Measurements from ENCODE around the gene DRICH1.
A peak's percentile ranks its signal among the peaks of the same experiment; 100 is the strongest.
"Not testable (repeated sequence)": the region's sequence is repeated elsewhere in the genome, so short reads cannot be mapped to it uniquely, and the experiment has no call there.

Gene DRICH1

DNA sequence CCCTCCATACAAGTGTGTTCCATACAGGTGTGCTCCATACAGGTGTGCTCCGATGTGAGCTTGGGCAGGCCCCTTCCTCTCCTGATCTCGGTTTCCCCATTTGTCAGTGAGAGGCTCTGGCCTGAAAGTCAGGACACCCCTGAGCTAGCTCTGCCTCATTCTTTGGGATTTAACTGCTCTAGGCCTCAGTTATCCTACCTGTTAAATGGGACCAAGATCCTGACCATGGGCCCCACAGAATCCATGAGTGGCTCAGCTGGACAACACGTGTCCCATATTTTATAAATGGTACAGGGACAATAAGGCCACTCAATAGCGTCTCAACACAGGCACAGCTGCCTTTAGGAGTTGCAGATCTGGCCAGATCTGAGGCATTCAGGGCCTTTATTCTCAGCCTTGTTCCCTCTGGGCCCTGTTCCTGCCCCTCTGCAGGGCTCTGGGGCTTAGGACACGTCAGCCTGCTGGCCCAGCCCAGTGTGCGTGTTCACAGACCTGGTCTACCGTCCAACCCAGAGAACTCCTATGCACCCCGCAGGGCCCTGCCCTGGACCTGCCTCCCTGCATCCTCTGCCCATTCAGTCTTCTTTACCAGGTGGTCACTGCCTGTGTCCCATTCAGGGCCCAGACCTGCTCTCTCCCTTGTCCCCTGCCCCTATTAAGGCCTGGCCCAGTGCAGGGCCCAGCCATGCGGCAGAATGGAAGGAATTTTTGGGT is 33.2 kb downstream of the DRICH1 start:
- no peak for DNase-seq (ENCODE audit: low read depth, low spot score)

DNA sequence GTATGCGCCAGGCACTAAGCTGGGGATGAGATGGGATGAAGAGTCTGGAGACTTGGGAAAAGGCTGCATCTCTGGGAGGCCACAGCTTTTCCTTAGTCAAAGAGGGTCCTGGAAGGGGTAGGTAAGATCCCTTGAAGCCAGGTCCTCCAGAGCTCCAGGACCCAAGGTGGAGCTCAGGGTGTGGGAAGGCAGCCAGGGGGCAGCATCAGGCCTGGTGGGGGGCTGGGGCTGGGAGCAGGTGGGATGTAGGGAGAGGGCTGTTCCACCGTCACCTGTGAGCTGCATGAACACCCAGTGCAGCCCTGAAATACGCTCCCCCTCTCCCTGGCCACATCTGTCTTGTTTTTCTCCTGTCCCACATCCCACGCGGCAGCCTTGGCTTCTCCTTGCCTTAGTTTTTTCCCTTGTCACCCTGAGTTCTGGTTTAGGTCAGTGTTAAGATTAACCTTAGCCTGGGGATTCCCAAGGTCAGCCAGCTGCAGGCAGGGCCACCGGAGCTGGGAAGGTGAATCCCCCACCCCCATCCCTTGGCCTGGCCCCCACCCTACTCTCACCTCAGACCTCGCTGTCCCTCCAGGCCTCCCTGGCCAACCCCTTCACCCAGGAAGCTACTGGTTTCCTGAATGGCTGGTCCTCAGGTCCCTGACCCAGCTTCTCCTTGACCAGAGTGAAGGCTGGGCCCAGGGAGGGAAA is 34.4 kb downstream of the DRICH1 start:
- DNase-seq (ENCODE audit: low read depth, low spot score): not testable (repeated sequence)

DNA sequence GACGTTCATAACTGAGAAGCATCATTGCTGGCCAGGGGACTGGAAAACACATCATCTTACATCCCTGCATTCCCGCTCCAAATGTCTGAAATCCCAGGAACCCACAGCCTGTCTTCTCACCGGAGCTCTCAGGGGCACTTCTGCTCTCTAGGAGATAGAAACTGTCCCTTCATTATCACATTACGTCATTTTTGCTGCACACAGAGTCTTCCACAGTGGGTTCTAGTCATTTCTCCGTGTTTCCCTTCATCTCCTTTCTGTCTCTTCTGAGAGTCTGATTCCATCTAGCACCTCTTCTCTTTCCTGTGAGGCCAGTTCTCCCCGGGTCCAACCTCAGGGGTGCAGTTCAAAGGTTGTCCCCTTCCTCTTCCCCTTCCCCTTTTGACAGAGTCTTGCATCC is 36.2 kb downstream of the DRICH1 start:
- not testable (repeated sequence) for DNase-seq (ENCODE audit: low read depth, low spot score)

DNA sequence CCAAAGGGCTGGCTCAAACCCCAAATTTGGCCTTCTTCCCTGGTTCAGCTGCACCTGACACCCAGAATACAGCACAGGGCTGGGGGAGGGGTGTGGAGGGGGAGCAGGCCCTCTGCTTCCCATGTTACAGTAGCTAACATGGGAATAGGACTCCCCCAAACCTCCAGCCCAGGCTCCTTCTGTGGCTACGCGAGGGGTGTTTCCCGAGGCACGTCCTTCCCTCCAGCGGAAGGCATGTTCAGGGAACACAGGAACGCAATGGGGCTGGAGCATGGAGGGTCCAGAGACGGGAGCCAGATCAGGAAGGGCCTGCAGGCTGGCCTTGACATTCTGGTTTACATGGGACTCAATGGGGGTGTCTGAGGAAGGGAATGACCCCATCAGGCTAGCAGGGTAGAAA is 40.3 kb downstream of the DRICH1 start:
- no peak for DNase-seq (ENCODE audit: low read depth, low spot score)

DNA sequence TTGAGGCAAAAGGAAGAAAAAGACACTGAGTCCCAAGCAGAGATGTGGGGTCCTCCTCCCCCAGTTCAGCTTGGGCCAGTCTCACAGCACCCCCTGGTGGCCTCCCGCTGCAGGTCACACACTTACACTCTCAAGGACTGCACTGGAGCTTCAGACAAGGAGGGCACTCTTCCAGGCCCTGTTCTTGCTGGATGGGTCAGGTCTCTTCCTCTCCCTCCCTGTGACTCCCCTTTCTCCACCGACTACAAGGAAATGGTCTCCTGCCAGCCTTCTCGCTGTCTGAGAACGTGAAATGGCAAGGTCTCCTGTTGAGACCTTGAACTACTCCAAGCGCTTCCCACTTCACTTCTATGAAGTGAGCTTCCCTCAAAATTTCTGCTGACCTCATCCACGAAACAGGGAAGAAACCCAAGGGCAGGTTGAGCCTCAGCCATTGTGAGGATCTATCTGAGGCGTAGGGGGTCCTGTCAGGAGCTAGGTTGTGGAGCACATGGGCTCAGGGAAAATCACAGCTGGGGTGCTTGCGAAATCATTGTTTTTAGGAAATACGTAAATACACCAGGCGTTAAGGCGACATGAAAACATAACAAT is 40.8 kb downstream of the DRICH1 start:
- peak; percentile 48 for DNase-seq (ENCODE audit: low read depth, low spot score)

DNA sequence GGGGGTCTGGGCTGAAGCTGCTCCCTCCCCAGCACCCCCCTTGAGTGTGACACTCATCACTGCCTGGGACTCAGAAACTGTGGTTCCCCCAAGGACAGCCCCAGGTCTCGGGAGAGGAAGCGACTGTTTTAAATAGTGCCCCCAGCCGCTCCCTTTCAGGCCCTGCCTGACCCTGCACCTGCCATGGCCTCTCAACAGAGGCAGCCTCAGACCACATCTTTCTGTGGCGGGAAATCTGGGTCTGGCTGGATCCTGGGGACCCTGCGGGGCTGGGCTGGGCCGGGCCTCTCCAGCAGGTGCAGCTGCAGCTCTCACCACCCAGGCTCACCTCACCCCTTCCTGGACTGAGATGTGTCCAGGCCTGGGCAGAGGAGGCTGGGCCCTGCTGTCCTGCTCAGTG is 48.3 kb downstream of the DRICH1 start:
- no peak for DNase-seq (ENCODE audit: low read depth, low spot score)

DNA sequence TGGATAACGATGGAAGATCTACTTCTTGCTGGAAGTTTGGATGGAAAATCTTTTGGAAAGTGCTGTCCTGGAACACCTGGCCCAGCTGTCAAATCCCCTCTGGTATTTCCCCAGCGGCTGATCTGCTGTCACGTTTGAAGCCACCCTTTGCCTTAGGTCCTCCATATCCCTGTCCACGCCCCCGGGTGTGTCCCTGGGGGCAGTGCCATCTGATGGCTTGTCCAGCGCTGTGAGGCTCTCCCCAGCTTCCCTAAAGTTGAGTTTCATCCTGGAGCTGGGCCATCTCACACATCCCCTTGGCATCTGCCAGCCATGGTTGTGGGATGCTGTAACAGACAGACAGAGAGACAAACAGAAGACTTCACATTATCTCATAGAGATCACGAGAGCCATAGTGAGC is 49.0 kb downstream of the DRICH1 start:
- no peak for DNase-seq (ENCODE audit: low read depth, low spot score)

DNA sequence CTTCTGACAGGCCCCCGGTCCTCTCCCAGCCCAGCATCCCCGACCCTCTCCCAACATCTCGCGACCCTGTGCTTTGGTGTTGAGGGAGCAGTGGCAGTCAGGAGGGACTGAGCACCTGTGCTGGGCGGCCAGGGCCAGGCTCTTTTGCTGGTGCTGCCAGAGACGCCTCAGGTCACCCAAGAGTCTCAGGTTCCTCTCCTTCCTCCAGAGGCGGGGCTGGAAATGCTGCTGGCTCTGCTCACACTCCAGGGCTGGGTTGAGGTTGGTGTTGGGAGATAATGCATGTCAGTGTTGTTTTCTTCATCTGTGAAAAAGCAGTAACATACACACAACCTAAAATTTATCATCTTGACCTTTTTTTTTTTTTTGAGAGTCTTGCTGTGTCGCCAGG is 50.9 kb downstream of the DRICH1 start:
- DNase-seq (ENCODE audit: low read depth, low spot score): no peak

DNA sequence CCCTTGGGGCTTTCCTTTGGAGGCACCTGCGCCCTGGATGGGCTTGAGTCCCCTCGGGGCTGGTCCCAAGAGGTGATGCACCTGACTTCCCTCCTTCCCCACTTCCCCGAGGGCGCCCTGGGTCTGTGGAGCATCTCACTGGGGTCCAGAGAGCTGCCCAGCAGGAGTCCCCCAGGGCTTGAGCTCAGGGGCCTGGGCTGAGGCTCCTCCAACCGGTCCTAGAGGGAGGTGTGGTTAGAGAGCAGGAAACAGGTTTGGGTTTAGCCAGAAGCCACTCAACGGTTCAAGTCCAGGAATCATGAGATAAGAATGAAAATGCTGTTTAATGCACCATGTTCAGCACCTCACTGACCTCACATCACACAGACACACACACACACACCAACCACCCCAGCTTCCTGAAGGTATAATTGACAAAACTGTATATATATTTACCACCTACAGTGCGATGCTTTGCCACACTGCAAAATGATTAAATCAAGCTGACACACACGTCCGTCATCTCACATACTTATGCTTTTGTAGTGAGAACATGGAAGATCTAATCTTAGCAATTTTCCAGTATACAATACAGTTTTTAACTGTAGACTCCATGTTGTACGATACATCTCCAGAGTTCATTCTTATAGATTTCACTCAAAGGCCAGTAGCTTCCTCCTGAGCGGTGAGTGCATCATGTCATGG is 51.4 kb downstream of the DRICH1 start:
- DNase-seq (ENCODE audit: low read depth, low spot score): no peak

DNA sequence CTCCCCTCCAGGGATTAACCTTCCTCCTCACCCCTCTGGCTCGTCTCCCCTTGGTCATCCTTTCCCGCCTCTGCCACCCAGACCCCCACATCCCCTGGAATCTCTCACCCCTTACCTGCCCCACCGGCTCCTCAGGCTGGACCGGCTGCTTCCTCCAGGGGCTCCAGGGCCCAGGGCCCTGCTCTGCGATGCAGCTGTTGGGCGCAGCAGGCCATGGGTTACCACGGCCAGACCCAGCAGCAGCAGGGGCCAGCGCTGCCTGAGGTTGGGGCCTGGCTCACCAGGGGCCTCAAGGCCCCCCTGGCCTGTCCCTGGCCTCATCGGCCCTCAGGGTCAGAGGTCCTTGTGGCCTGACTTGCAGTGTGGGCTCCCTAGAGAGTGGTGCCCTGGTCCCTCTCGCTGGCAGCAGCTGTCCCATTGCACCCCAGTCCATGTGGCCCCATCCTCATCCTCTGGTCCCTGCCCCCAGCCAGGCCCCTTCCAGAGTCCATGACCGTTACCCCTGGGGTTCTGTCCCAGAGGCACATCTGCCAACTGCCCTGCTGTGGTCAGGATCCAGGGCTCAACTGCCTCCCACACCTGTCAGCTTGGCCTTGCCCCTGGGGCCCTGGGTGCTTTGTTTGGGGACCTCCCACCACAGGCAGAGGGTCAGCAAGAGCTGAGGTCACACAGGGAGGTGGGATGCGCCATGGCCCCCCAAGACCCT is 52.1 kb downstream of the DRICH1 start, which contains the start of gene IGLL1:
Gene IGLL1 (minus strand): TSS at position 421 of the 706 bp plus-strand sequence. CDS start 100 bp downstream, at position 321.
- no peak for DNase-seq (ENCODE audit: low read depth, low spot score)

DNA sequence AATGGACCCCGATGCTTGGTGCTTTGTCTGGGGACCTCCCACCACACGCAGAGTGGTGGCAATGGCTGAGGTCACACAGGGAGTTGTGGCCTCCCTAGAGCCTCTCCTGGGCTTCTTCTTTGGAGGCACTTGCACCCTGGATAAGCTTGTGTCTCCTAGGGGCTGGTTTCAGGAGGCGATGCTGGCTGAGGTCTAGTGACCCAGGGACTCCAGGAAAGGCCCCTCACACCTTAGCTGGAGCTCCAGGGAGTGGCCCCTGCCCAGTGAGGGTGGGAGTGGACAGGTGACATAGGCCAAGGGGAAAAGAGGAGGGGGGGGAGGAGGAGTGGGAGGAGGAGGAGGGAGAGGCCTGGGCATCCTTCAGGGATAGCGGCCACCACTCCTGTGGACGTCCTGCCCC is 52.8 kb downstream of the DRICH1 start:
- no peak for DNase-seq (ENCODE audit: low read depth, low spot score)

DNA sequence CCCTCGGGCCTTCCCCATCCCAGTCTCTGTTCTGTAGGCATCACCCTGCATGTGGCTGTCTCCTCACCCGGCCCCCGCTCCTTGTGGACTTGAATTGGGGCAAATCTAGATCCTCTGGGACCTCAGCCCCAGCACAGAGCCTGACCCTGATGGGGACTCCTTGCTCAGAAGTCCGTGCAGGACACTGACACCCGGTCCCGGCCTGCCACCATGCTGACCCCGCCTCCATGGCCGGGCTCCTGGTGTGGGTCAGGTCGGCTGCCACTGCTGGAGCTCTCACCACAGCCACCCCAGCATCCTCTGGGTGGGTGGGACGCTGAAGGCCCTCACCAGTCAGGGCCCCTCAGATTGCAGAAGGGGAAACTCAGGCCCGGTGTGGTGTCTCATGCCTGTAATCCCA is 53.8 kb downstream of the DRICH1 start:
- DNase-seq (ENCODE audit: low read depth, low spot score): no peak

DNA sequence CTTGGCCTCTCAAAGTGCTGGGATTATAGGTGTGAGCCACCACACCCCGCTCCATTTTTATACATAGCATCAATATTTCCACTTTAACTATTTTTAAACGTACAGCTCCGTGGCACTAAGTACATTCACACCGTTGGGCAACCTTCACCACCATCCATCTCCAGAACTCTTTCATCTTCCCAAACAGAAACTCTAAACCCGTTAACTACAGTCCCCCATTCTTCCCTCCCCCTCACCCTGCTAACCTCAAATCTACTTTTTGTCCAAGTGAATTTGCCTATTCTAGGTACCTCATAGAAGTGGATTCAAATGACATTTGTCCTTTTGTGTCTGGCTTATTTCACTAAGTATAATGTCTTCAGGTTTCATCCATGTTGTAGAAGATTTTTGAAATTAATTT is 55.4 kb downstream of the DRICH1 start:
- DNase-seq (ENCODE audit: low read depth, low spot score): no peak

DNA sequence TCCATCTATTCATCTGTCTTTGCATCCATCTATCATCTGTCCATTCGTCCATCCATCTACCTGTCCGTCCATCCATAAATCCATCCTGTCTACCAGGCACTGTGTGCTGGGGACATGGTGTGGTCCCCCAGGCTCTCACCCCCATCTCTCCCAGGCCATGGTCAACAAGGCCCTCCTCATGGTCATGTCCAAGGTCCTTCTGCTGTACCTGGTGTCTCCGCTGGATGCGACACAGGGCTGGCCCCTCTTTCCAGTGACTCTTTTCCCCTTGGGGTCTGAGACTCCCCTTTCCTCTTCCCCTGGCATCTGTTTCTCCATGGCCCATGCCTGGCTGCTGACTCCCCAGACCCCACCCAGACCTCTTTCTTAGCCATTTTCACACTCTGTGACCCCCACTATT is 56.5 kb downstream of the DRICH1 start:
- no peak for DNase-seq (ENCODE audit: low read depth, low spot score)

DNA sequence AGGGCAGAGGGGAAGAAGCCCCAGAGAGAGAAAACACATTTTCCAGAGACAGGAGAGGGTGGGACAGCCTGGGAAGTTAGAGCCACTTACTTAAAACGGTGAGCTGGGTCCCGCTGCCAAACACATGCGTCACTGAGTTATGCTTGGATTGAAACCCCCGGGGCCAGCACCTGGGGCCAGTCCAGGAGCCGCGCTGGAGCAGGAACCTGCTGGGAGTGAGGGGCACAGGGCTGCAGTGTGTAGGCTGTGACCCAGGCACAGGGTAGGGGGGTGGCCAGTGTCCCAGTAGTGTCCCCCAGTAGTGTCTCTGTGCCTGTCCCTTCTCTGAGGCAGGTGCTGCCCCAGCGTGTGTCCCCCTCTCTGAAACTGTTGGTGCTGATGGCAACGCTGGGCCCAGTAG is 57.2 kb downstream of the DRICH1 start:
- no peak for DNase-seq (ENCODE audit: low read depth, low spot score)

DNA sequence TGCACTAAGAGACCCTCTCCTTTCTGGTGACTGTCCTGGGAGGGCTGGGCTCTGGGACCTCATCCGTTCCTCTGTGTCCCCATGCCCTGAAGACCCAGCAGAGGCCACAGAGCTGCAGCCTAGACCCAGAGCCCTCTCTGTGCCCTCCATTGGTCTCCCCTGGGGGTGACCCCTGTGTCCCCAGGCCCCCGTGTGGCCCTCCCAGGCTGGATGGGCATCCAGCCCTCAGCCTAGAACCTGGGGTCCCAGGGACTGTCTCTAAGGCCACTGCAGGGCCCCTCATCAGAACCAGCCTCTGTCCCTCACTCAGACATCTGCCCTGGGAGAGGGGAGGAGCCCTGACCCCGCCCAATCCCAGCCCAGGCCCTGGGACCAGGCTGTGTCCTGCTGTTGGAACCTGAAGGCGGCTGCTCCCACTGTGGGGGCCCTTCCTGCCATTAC is 57.7 kb downstream of the DRICH1 start:
- no peak for DNase-seq (ENCODE audit: low read depth, low spot score)

DNA sequence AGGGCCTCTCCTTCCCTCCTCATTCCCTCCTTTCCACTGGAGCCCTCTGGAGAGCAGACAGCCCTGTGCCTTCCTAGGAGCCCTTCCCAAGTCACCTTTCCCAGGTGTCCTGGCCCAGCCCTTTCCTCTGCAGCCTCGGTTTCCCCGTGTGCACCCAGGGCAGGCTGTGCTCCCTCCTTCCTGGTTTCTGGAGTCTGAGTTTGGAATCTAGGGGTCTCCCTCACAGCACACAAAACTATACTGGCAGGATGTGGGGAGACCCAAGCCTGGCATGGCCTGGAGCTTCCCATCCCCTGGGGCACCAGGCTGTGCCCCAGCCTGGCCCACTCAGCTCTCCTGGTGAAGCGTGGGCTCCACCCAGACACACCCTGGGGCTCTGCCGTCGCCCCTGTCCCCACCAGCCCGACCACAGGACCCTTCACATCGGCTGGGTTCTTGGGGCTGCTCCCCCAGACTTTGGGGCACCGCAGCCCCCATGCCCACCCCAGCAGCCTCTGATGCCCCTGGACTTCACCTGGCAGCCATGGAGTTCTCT is 58.4 kb downstream of the DRICH1 start:
- not testable (repeated sequence) for DNase-seq (ENCODE audit: low read depth, low spot score)

DNA sequence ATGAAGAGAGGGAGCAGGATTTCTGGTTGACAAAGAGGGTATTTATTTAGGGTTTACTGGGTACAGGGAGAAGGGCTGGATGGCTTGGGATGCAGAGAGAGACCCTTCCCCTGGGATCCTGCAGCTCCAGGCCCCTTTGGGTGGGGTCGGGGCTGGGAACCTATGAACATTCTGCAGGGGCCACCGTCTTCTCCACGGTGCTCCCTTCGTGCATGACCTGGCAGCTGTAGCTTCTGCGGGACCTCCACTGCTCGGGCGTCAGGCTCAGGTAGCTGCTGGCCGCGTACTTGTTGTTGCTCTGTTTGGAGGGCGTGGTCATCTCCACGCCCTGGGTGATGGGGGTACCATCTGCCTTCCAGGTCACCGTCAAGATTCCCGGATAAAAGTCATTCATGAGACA is 59.0 kb downstream of the DRICH1 start:
- not testable (repeated sequence) for DNase-seq (ENCODE audit: low read depth, low spot score)

DNA sequence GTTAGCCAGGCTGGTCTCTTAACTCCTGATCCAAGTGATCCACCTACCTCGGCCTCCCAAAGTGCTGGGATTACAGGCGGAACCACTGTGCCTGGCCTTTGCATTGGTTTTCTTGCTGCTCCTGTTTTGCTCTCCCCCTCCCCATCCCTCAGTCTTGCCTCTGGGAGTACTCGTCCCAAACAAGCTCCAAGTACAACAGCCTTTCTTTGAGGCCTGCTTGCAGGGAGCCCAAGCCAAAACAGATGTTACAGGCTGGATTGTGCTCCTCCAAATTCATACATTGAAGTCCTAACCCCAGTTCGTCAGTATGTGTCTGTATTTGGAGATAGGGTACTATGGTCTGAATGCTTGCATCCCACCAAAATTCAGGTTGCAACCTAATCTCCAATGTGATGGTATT is 60.6 kb downstream of the DRICH1 start:
- no peak for DNase-seq (ENCODE audit: low read depth, low spot score)

DNA sequence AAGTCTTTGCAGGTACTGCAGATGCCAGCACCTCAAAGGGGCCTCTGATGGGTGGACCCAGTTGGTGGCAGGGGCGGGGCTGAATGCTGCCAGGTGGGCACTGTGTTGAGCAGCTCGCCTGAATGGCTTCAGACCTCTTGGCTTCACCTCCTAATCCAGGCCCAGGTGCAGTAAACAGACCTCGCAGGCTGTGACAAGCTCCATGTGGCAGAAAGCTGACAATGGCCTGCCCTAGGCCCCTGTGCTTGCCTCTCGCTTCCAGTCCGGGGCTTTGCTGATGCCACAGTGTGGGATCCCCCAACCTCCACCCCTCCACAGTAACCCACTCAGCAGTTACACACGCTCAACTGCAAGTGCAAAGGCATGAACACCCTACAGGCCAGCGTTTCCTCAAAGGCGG is 61.4 kb downstream of the DRICH1 start:
- no peak for DNase-seq (ENCODE audit: low read depth, low spot score)

DNA sequence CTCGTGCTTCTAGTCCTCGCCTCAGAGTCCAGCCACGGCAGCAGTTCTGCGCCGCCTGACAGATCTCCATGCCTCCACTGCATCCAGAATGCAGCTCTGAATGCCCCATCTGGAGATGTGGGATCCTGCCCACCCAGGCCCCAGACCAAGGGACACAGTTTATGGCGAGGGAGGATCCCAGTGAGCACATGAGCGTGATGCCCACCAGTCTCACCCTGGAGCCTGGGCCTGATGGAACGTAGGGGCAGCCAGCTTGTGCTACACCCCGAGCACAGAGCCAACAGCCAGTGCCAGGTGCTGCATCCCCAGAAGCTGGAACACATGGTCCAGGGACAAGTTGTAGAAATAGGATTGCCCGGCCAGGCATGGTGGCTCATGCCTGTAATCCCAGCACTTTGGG is 62.4 kb downstream of the DRICH1 start:
- no peak for DNase-seq (ENCODE audit: low read depth, low spot score)
